Measurements from ENCODE around the gene NPTX1. TPM values are rescaled to one million over a fixed set of nuclear protein-coding genes. Genes with fewer than 3 reads are reported as not detected.

Gene NPTX1
- total RNA-seq, 1 experiment from 2014 or later, result not detected

DNA sequence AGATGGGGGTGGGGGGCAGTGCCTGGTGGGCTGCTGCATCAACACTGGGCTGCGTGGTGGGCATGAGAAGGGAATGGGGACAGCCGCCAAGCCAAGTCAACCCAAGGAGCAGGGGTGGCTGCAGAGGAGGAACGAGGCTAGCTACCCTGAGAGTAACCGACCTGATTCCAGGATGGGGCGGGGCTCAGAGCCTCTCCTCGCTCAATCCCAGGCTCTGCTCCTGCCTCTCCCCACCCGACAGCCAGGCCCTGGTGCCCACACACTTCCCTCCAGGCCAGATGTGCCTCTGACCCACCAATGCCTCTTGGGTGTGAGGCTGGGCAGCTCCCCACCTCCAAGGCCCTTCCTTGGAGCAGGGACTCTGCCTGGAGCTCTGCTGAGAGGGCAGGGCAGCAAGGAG, 2.7 kb downstream of the NPTX1 start:
- Histone ChIP-seq H3K4me3 (no peak overlapping the region), H3K36me3 (no peaks in the 10 kb centered on the region), H3K27me3 (peaks cover 46% of the 10 kb centered on the region), H3K9me3 (no peaks in the 10 kb centered on the region)
- no peak for DNase-seq

GRCh38 chr17:80472996-80473395, 3.4 kb downstream of the NPTX1 start:
- H3K27me3 ChIP-seq, result peaks cover 46% of the 10 kb centered on the region
- no peaks in the 10 kb centered on the region for H3K9me3 ChIP-seq
- no peaks in the 10 kb centered on the region for H3K36me3 ChIP-seq
- no peak overlapping the region for H3K4me3 ChIP-seq
- no peak for DNase-seq

- peaks cover 43% of the 10 kb centered on the region for H3K27me3 ChIP-seq
- DNase-seq, result no peak
- H3K4me3 ChIP-seq, result no peak overlapping the region
These were observed 4.5 kb downstream of the NPTX1 start for GRCh38 chr17:80471922-80472321.

DNA sequence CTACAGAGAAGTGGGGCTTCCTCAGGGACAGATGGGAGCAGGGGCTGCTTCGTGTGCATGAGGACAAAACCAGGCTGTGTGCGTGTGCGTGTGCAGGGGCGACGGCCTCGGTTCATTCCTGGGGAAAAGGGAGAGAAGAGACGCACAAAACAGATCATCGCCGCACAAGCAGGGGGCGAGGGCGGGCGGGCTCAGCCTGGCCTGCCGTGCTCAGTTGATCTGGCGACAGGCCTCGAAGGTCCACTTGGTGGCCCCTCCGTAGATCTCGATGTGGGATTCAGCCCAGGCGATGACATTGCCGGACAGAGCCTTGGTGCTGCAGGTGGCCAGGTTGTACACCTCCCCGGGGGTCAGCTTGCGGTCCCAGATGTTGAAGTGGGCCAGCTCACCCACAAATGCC, 5.8 kb downstream of the NPTX1 start:
- H3K4me3 ChIP-seq, result no peak overlapping the region
- H3K27me3 ChIP-seq, result peaks cover 35% of the 10 kb centered on the region
- no peak for DNase-seq
- no peaks in the 10 kb centered on the region for H3K36me3 ChIP-seq
- H3K9me3 ChIP-seq, result no peaks in the 10 kb centered on the region

More at GRCh38 chr17:80471922-80472321, 4.5 kb downstream of the NPTX1 start:
- no peaks in the 10 kb centered on the region for H3K36me3 ChIP-seq
- H3K9me3 ChIP-seq, result no peaks in the 10 kb centered on the region

DNA sequence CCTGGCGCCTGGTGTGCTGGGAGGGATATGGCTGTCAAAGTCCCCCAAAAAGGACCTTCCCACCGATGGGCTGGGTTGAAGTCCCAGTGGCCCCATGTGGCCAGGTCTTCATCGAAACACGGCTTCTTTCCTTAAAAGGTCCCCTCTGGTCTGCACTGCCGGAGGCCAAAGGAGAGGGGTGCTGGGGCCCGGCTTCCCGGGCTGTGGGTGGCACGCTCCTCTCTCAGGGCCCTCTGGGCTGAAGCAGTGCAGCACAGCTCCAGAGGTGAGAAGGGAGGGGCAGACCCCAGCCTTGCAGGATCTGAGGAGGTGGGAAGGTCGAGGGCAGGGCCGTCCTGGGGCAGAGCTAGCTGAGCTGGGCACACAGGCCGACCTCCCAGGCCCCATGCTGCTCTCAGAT, 6.7 kb downstream of the NPTX1 start:
- DNase-seq, result no peak
- Histone ChIP-seq H3K9me3 (no peaks in the 10 kb centered on the region), H3K36me3 (no peaks in the 10 kb centered on the region), H3K27me3 (peaks cover 26% of the 10 kb centered on the region), H3K4me3 (no peak overlapping the region)

DNA sequence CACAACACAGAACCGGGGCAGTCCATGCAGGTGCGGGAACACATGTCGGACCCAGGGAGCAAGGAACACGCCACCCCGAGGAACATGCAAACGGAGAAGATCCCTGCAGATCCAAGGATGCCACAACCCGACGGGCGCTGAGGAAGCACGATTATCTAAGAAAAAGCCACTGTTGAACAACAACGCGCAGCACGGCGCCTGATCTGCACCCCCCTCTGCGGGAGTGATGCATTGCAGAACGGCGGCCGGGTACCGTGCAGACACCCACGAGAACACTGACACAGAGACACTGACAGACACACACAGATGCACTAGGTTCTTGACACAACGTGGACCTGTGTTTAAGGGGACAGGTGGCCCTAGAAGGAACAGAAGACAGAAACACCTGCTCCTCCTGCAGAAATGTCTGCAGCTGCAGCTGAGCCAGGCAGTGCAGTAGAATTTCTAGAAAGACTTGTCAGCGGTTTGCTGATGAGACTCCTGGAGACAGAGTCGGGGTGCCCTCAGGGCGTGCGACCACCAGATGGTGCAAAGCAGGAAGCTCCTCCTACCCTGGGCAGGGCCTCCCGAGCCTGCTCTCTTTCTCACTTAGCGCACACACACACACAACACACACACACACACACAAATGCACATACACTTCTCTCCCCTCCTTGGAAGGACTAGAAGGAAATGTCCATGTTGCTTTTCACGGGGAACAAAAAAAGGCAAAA, 7.5 kb downstream of the NPTX1 start:
- H3K9me3 ChIP-seq, result no peaks in the 10 kb centered on the region
- no peak for DNase-seq
- H3K4me3 ChIP-seq, result no peak overlapping the region
- H3K27me3 ChIP-seq, result peaks cover 23% of the 10 kb centered on the region
- H3K36me3 ChIP-seq, result no peaks in the 10 kb centered on the region

DNA sequence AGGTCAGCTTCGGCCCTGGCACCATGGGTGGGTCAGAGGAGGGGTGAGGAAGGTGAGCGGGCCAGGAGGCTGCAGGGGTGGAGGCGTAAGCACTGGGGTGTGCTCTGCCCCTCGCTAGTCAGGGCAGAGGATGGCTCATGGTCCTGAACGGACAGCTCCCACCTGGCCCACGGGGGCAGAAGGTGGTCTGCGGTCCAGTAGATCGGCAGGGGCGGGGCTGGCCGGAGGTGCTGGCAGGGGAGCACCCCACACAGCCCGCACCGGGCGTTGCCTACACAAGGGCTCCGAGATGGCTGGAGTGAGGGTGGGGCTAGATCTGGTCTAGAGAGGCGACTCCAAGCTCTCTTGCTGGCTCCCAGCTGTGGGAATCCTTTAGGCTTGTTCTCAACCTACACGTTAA, 8.2 kb downstream of the NPTX1 start:
- peaks cover 21% of the 10 kb centered on the region for H3K27me3 ChIP-seq
- H3K36me3 ChIP-seq, result no peaks in the 10 kb centered on the region
- H3K4me3 ChIP-seq, result no peak overlapping the region
- no peaks in the 10 kb centered on the region for H3K9me3 ChIP-seq
- DNase-seq, result no peak

DNA sequence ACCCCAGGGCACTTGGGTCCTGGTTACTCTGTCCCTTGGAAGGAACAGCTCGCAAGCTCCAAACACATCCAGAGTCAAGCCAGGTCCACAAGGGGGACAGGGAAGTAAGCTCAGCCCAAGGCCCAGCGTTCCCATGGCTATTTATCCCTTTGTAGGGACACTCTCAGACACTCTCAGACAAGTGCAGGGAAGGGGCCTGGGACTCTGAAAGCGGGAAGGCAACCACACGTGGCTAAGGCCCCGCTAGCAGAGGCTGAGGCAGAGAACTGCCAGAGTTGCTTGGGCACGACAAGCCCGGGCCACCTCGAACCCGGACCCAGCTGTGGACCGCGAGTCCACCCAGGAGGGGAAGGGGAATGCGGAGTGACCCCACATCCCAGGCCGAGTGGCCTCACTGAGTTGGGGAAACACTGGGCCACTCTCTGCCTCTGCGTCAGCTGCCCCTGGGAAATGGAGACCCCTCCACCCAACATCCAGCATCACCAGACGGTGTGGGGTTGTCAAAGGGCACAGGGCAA, 10.2 kb downstream of the NPTX1 start:
- Histone ChIP-seq H3K4me3 (no peak overlapping the region), H3K9me3 (no peaks in the 10 kb centered on the region), H3K27me3 (peaks cover 21% of the 10 kb centered on the region), H3K36me3 (no peaks in the 10 kb centered on the region)
- DNase-seq, result no peak

- no peak for DNase-seq
- H3K27me3 ChIP-seq, result peaks cover 21% of the 10 kb centered on the region
- no peaks in the 10 kb centered on the region for H3K36me3 ChIP-seq
- no peak overlapping the region for H3K4me3 ChIP-seq
- H3K9me3 ChIP-seq, result no peaks in the 10 kb centered on the region
These were observed 11.0 kb downstream of the NPTX1 start for GRCh38 chr17:80465327-80465974.

GRCh38 chr17:80464486-80464885, 11.9 kb downstream of the NPTX1 start:
- no peaks in the 10 kb centered on the region for H3K9me3 ChIP-seq
- peaks cover 21% of the 10 kb centered on the region for H3K27me3 ChIP-seq
- no peaks in the 10 kb centered on the region for H3K36me3 ChIP-seq
- no peak overlapping the region for H3K4me3 ChIP-seq
- no peak for DNase-seq

GRCh38 chr17:80463784-80464400, 12.5 kb downstream of the NPTX1 start:
- peaks cover 16% of the 10 kb centered on the region for H3K27me3 ChIP-seq
- no peak for DNase-seq
- H3K36me3 ChIP-seq, result no peaks in the 10 kb centered on the region
- no peak overlapping the region for H3K4me3 ChIP-seq
- no peaks in the 10 kb centered on the region for H3K9me3 ChIP-seq

GRCh38 chr17:80461528-80462160, 14.8 kb downstream of the NPTX1 start:
- no peak overlapping the region for H3K4me3 ChIP-seq
- H3K27me3 ChIP-seq, result no peaks in the 10 kb centered on the region
- no peak for DNase-seq
- no peaks in the 10 kb centered on the region for H3K36me3 ChIP-seq
- no peaks in the 10 kb centered on the region for H3K9me3 ChIP-seq

- Histone ChIP-seq H3K4me3 (no peak overlapping the region), H3K36me3 (no peaks in the 10 kb centered on the region), H3K27me3 (no peaks in the 10 kb centered on the region), H3K9me3 (no peaks in the 10 kb centered on the region)
- DNase-seq, result no peak
These were observed 16.0 kb downstream of the NPTX1 start for GRCh38 chr17:80460429-80460834.

DNA sequence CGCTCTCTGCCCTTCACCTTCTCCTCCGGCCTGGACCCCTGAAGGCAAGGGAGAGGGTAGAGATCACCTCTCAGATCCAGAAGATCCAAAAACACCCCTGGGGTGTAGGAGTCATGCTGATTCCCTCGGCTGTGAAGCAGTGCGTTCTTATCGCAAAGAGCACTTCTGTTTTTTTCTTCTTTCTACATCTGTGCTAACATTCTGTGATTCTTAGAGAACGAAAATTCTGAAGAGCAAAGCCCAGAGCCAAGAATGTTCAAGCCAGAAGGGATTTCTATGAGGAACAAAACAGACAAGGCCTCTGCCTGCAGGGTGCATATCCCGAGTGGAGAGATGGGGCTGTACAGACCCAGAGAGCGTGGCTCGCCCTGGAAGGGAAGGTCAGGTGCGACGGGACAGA, 17.2 kb downstream of the NPTX1 start:
- no peak overlapping the region for H3K4me3 ChIP-seq
- no peak for DNase-seq
- no peaks in the 10 kb centered on the region for H3K36me3 ChIP-seq
- H3K9me3 ChIP-seq, result no peaks in the 10 kb centered on the region
- H3K27me3 ChIP-seq, result no peaks in the 10 kb centered on the region

DNA sequence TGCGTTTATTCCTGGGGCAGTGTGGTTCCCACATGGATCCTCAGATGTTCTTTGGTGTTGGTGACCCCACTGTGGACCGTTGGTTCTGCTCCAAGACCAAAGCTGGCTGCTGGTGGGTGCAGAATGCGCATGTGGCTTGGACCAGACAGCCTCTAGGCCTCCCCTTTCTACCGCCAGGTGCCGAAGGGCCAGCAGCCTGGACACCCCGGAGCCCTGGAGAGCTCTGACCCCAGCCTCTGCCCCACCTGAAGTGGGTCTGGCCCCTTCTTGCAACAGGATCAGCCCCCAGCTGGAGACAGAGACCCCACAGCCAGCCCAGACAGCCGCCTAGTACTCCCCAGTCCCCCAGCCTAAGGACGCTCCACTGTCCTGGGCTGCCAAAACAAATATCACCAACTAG, 18.4 kb downstream of the NPTX1 start:
- no peaks in the 10 kb centered on the region for H3K36me3 ChIP-seq
- no peaks in the 10 kb centered on the region for H3K27me3 ChIP-seq
- no peak for DNase-seq
- no peaks in the 10 kb centered on the region for H3K9me3 ChIP-seq
- H3K4me3 ChIP-seq, result no peak overlapping the region

DNA sequence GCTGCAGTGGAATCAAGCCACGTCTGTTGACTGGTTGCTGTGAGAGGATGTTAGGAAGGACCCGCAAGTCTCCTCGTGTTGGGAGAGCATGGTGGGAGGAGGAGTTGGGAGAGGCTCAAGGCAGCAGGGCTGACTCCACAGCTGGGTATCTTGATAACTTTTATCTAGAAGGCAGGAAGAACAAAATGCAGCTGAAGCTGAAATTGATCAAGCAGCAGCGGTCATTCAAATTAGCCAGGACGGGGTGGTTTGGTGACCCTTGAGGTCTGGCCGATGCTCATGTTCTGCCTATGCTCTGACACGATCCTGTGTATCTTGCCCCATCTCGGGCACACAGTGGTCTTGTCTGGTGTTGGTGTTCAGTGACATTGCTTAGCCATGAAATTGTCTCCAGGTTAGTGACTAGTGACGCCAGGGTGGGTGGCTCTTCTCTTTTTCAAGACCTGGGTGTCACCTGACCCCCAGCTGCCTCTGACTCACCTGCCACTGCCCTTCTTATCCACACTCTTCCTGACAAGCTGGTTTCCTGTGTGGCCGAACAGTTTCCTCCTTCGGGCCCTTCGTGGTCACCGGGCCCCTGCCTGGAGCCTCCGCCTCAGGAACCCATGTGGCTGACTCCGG, 19.1 kb downstream of the NPTX1 start:
- Histone ChIP-seq H3K27me3 (no peaks in the 10 kb centered on the region), H3K9me3 (no peaks in the 10 kb centered on the region), H3K36me3 (no peaks in the 10 kb centered on the region), H3K4me3 (no peak overlapping the region)
- no peak for DNase-seq

All from MG63 (cell line).